Measurements from ENCODE around the gene WFDC9. TPM values are rescaled to one million over a fixed set of nuclear protein-coding genes. Genes with fewer than 3 reads are reported as not detected.

Gene WFDC9
- total and polyA plus RNA-seq, 2 of the 8 experiments (the other 6 are each of a cell fraction or from before 2014, with no cell fraction given): not detected

DNA sequence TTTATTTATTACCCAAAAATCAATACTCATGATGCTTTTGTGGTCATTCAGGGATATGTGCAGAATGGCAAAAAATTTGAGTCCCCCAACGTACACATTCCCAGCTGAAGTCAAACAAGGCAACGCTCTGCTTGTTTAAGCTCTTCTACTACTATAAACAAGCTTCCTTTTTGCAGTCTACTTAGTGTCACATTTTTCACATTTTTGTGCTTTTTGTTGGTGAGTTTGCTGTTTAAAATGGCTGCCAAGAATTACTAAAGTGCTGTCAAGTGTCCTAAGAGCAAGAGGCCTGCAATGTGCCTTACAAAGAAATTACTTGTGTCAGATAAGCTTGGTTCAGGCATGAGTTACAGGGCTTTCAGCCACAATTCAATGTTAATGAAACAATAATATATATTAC lies 54.1 kb downstream of the WFDC9 start:
- no peaks in the 10 kb centered on the region for H3K27me3 ChIP-seq (replicated peaks in 1 of 4; ENCODE audit: control insufficient read depth in 3 of 4, extremely low read depth in 1 of 4, insufficient read depth in 3 of 4, low read length in 3 of 4)
- no peaks in the 10 kb centered on the region for H4K20me1 ChIP-seq (replicated peaks in 1 of 2; ENCODE audit: control insufficient read depth in 1 of 2, insufficient read depth in 2 of 2, low read length in 2 of 2)
- H2BK120ac ChIP-seq (replicated peaks; ENCODE audit: low read depth, low read length): no peak overlapping the region
- H2AK5ac ChIP-seq (ENCODE audit: low read depth, low read length): no peak overlapping the region
- H3K4me2 ChIP-seq (ENCODE audit: insufficient read depth in 1 of 2, low read depth in 2 of 2, low read length in 2 of 2): no peak overlapping the region
- H2AFZ ChIP-seq (ENCODE audit: low read length): peak overlapping the region; percentile 55; the same call in 1 of the 2 replicates
- H3K9me3 ChIP-seq (ENCODE audit: insufficient read depth in 2 of 2, low read depth in 1 of 2, low read length in 1 of 2): no peaks in the 10 kb centered on the region
- no peak overlapping the region for H2BK20ac ChIP-seq (ENCODE audit: low read length)
- no peak overlapping the region for H4K91ac ChIP-seq (replicated peaks; ENCODE audit: insufficient read length, low read length)
- no peaks in the 10 kb centered on the region for H3K79me1 ChIP-seq (ENCODE audit: low read depth, low read length)
- H3K23me2 ChIP-seq (ENCODE audit: low read depth, low read length): no peaks in the 10 kb centered on the region
- WGBS, 2 experiments (ENCODE audit: extremely low coverage in 1 of 2, insufficient coverage in 1 of 2, insufficient read length in 1 of 2, insufficient replicate concordance in 2 of 2, low coverage in 1 of 2, low lambda C conversion rate in 2 of 2, missing lambda C conversion rate in 1 of 2): 84% methylated on average over 2 of the region's 2 CpGs; no CpG with 5 or more reads in 1 of the 2 experiments
- peaks cover 0 to 5% (median 2%) of the 10 kb centered on the region in 4 experiments; a peak in 4 of 7 replicates for H3K4me1 ChIP-seq (replicated peaks in 1 of 4; ENCODE audit: control insufficient read depth in 3 of 4, insufficient read depth in 4 of 4, low read length in 3 of 4)
- H3K27ac ChIP-seq (ENCODE audit: low read depth, low read length): no peak overlapping the region
- DNase-seq (ENCODE audit: low read depth in 1 of 2, low spot score in 2 of 2): no peak
- H3K9ac ChIP-seq (replicated peaks in 1 of 4; ENCODE audit: extremely low read depth in 1 of 4, low read depth in 3 of 4, low read length in 3 of 4): no peak overlapping the region
- no peak overlapping the region for H3K56ac ChIP-seq (replicated peaks; ENCODE audit: insufficient read length, low read depth, low read length)
- ChIA-PET POLR2A (ENCODE audit: partially characterized antibody) (interaction anchor here (0.8 kb wide), 1 partner anchor 335 kb away, joined by 3 read pairs; the partner anchor contains the start of gene PLTP), CTCF (ENCODE audit: partially characterized antibody) (interaction anchor here (0.6 to 5.2 kb wide), 3 partner anchors 42 to 434 kb away, joined by 3 to 30 read pairs (median 4); no protein-coding TSS in a partner anchor)
- no peaks in the 10 kb centered on the region for H3K79me2 ChIP-seq (ENCODE audit: control insufficient read depth in 1 of 2, insufficient read depth in 2 of 2, low read length in 2 of 2)
- TF ChIP-seq NRF1 (IDR thresholded peaks at IDR 0.05; ENCODE audit: low read depth, low read length): no peak
- peak; percentile 65; the same call in 1 of the 2 replicates for TF ChIP-seq YY1 (IDR thresholded peaks at IDR 0.05; ENCODE audit: low read depth, low read length)
- H3K14ac ChIP-seq (ENCODE audit: insufficient read length): no peak overlapping the region
- no peak overlapping the region for H4K5ac ChIP-seq (ENCODE audit: insufficient read length, low read depth, low read length)
- no peak overlapping the region for H3K18ac ChIP-seq (ENCODE audit: extremely low read depth, low read length)
- no peak for FAIRE-seq
- no peak overlapping the region for H3K4ac ChIP-seq (replicated peaks; ENCODE audit: insufficient read length, low read depth, low read length)
- H3K4me3 ChIP-seq (ENCODE audit: extremely low read depth in 1 of 4, insufficient read depth in 2 of 4, low read depth in 3 of 4, low read length in 4 of 4): no peak overlapping the region
- H3K23ac ChIP-seq (ENCODE audit: insufficient read length): no peak overlapping the region
- H2BK12ac ChIP-seq (ENCODE audit: low read depth, low read length): no peak overlapping the region; the same call in 1 of the 2 replicates
- no peak overlapping the region for H2BK5ac ChIP-seq (ENCODE audit: low read depth, low read length)
- no peak overlapping the region for H4K8ac ChIP-seq (ENCODE audit: extremely low read depth, insufficient read depth, low read length)
- H3K36me3 ChIP-seq (ENCODE audit: control insufficient read depth in 2 of 4, insufficient read depth in 4 of 4, low read length in 3 of 4): no peaks in the 10 kb centered on the region
- H2BK15ac ChIP-seq (ENCODE audit: low read length): no peak overlapping the region
